ENCODE measurements around the gene XRCC5.

Gene XRCC5

GRCh38 chr2:216159144-216159543 lies 50.0 kb downstream of the XRCC5 start:
- DNase-seq (ENCODE audit: low spot score), result no peak

- DNase-seq (ENCODE audit: low spot score), result no peak
Measured at GRCh38 chr2:216159646-216160045, 50.5 kb downstream of the XRCC5 start.

- no peak for DNase-seq (ENCODE audit: low spot score)
Measured at GRCh38 chr2:216160786-216161185, 51.6 kb downstream of the XRCC5 start.

GRCh38 chr2:216161967-216162366 lies 52.8 kb downstream of the XRCC5 start:
- no peak for DNase-seq (ENCODE audit: low spot score)

GRCh38 chr2:216163518-216163917 lies 54.4 kb downstream of the XRCC5 start:
- no peak for DNase-seq (ENCODE audit: low spot score)

GRCh38 chr2:216164087-216164486 lies 54.9 kb downstream of the XRCC5 start:
- DNase-seq (ENCODE audit: low spot score), result no peak

- no peak for DNase-seq (ENCODE audit: low spot score)
Measured at GRCh38 chr2:216164576-216164975, 55.4 kb downstream of the XRCC5 start.

- DNase-seq (ENCODE audit: low spot score), result no peak
Measured at GRCh38 chr2:216165711-216166110, 56.6 kb downstream of the XRCC5 start.

- no peak for DNase-seq (ENCODE audit: low spot score)
Measured at GRCh38 chr2:216169087-216169486, 59.9 kb downstream of the XRCC5 start.

- DNase-seq (ENCODE audit: low spot score), result no peak
Measured at GRCh38 chr2:216170076-216170763, 61.1 kb downstream of the XRCC5 start.

- DNase-seq (ENCODE audit: low spot score), result no peak
Measured at GRCh38 chr2:216171011-216171410, 61.9 kb downstream of the XRCC5 start.

- DNase-seq (ENCODE audit: low spot score), result no peak
Measured at GRCh38 chr2:216172493-216172892, 63.3 kb downstream of the XRCC5 start.

GRCh38 chr2:216179015-216179414 lies 69.9 kb downstream of the XRCC5 start:
- DNase-seq (ENCODE audit: low spot score), result no peak

- DNase-seq (ENCODE audit: low spot score), result no peak
Measured at GRCh38 chr2:216181351-216181750, 72.2 kb downstream of the XRCC5 start.

- no peak for DNase-seq (ENCODE audit: low spot score)
Measured at GRCh38 chr2:216181953-216182461, 72.9 kb downstream of the XRCC5 start.

GRCh38 chr2:216183462-216183861 lies 74.3 kb downstream of the XRCC5 start:
- no peak for DNase-seq (ENCODE audit: low spot score)

GRCh38 chr2:216188559-216188850 lies 79.4 kb downstream of the XRCC5 start:
- DNase-seq (ENCODE audit: low spot score), result no peak

GRCh38 chr2:216188956-216189355 lies 79.8 kb downstream of the XRCC5 start:
- DNase-seq (ENCODE audit: low spot score), result no peak

GRCh38 chr2:216189410-216189809 lies 80.3 kb downstream of the XRCC5 start:
- no peak for DNase-seq (ENCODE audit: low spot score)

- DNase-seq (ENCODE audit: low spot score), result no peak
Measured at GRCh38 chr2:216192181-216192580, 83.0 kb downstream of the XRCC5 start.

- no peak for DNase-seq (ENCODE audit: low spot score)
Measured at GRCh38 chr2:216192931-216193330, 83.8 kb downstream of the XRCC5 start.

- no peak for DNase-seq (ENCODE audit: low spot score)
Measured at GRCh38 chr2:216194013-216194412, 84.9 kb downstream of the XRCC5 start.

- no peak for DNase-seq (ENCODE audit: low spot score)
Measured at GRCh38 chr2:216194561-216194960, 85.4 kb downstream of the XRCC5 start.

- DNase-seq (ENCODE audit: low spot score), result no peak
Measured at GRCh38 chr2:216195565-216196029, 86.4 kb downstream of the XRCC5 start.
